ENCODE results near the gene STH. TPM values are rescaled to one million over a fixed set of nuclear protein-coding genes. Genes with fewer than 3 reads are reported as not detected.

The STH gene
- total and polyA plus RNA-seq, 9 of the 15 experiments (the other 6 are each of a cell fraction or from before 2014, with no cell fraction given), result not detected

DNA sequence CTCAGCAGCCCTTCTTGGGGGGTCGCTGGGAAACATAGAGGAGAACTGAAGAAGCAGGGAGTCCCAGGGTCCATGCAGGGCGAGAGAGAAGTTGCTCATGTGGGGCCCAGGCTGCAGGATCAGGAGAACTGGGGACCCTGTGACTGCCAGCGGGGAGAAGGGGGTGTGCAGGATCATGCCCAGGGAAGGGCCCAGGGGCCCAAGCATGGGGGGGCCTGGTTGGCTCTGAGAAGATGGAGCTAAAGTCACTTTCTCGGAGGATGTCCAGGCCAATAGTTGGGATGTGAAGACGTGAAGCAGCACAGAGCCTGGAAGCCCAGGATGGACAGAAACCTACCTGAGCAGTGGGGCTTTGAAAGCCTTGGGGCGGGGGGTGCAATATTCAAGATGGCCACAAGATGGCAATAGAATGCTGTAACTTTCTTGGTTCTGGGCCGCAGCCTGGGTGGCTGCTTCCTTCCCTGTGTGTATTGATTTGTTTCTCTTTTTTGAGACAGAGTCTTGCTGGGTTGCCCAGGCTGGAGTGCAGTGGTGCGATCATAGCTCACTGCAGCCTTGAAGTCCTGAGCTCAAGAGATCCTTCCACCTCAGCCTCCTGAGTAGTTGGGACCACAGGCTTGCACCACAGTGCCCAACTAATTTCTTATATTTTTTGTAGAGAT is 3.4 kb downstream of the STH start (continued):
- TF ChIP-seq, protein P1, sequence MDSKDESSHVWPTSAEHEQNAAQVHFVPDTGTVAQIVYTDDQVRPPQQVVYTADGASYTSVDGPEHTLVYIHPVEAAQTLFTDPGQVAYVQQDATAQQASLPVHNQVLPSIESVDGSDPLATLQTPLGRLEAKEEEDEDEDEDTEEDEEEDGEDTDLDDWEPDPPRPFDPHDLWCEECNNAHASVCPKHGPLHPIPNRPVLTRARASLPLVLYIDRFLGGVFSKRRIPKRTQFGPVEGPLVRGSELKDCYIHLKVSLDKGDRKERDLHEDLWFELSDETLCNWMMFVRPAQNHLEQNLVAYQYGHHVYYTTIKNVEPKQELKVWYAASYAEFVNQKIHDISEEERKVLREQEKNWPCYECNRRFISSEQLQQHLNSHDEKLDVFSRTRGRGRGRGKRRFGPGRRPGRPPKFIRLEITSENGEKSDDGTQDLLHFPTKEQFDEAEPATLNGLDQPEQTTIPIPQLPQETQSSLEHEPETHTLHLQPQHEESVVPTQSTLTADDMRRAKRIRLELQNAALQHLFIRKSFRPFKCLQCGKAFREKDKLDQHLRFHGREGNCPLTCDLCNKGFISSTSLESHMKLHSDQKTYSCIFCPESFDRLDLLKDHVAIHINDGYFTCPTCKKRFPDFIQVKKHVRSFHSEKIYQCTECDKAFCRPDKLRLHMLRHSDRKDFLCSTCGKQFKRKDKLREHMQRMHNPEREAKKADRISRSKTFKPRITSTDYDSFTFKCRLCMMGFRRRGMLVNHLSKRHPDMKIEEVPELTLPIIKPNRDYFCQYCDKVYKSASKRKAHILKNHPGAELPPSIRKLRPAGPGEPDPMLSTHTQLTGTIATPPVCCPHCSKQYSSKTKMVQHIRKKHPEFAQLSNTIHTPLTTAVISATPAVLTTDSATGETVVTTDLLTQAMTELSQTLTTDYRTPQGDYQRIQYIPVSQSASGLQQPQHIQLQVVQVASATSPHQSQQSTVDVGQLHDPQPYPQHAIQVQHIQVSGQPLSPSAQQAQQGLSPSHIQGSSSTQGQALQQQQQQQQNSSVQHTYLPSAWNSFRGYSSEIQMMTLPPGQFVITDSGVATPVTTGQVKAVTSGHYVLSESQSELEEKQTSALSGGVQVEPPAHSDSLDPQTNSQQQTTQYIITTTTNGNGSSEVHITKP (IDR thresholded peaks at IDR 0.05; ENCODE audit: partially characterized antibody), result peak; percentile 23
- TF ChIP-seq RAD21 (CRISPR knock-in tag; conservative IDR thresholded peaks at IDR 0.05 in 1 of 2, IDR thresholded peaks at IDR 0.05 in 1 of 2) (peak; percentile 79 to 91), ZNF518B (CRISPR knock-in tag; IDR thresholded peaks at IDR 0.05) (no peak), MBD1 (CRISPR knock-in tag; IDR thresholded peaks at IDR 0.05) (no peak), JUND (IDR thresholded peaks at IDR 0.05; ENCODE audit: borderline replicate concordance, low read depth, low read length) (peak; percentile 20; the same call in 1 of the 2 replicates), JUND (tag; IDR thresholded peaks at IDR 0.05; ENCODE audit: borderline replicate concordance, low read depth, low read length) (no peak), SP2 (IDR thresholded peaks at IDR 0.05; ENCODE audit: extremely low read depth, low read depth, low read length, poor library complexity, severe bottlenecking) (no peak)

Data from K562 (cell line).